ENCODE data around the gene KCTD13.
"Not testable (repeated sequence)": the region's sequence is repeated elsewhere in the genome, so short reads cannot be mapped to it uniquely, and the experiment has no call there.

Gene KCTD13

GRCh38 chr16:29925781-29926710 lies at the start of gene KCTD13:
TSS of gene KCTD13 (minus strand) at chr16:29926226. CDS start at chr16:29926033, 193 bp downstream.
- peak; percentile 67 to 88 for DNase-seq

- DNase-seq, result no peak
Measured at GRCh38 chr16:29975134-29975538, 49.1 kb upstream of the KCTD13 start.

- DNase-seq, result no peak
Measured at GRCh38 chr16:29974291-29975133, 48.5 kb upstream of the KCTD13 start.

- DNase-seq, result peak; percentile 97 to 99
Measured at GRCh38 chr16:29973384-29974246, 47.6 kb upstream of the KCTD13 start, which contains the start of gene TAOK2. TSS of gene TAOK2 (plus strand) at chr16:29973868. CDS start at chr16:29977773, 3,905 bp downstream.

- no peak for DNase-seq
Measured at GRCh38 chr16:29972992-29973383, 47.0 kb upstream of the KCTD13 start.

GRCh38 chr16:29972500-29972899 lies 46.5 kb upstream of the KCTD13 start:
- no peak for DNase-seq

- DNase-seq, result no peak
Measured at GRCh38 chr16:29971304-29971703, 45.3 kb upstream of the KCTD13 start.

GRCh38 chr16:29968205-29968604 lies 42.2 kb upstream of the KCTD13 start:
- DNase-seq, result no peak

GRCh38 chr16:29963021-29963743 lies 37.2 kb upstream of the KCTD13 start:
- DNase-seq, result no peak

- no peak for DNase-seq
Measured at GRCh38 chr16:29962344-29962994, 36.4 kb upstream of the KCTD13 start.

- peak; percentile 63 to 92 for DNase-seq
Measured at GRCh38 chr16:29961479-29962343, 35.7 kb upstream of the KCTD13 start, which contains the start of gene TMEM219. TSS of gene TMEM219 (plus strand) at chr16:29962079. CDS start at chr16:29963144, 1,065 bp downstream.

- no peak for DNase-seq
Measured at GRCh38 chr16:29961127-29961478, 35.1 kb upstream of the KCTD13 start.

GRCh38 chr16:29959821-29960220 lies 33.8 kb upstream of the KCTD13 start:
- not testable (repeated sequence) for DNase-seq

GRCh38 chr16:29959293-29959692 lies 33.3 kb upstream of the KCTD13 start:
- no peak for DNase-seq

- no peak for DNase-seq
Measured at GRCh38 chr16:29958756-29959155, 32.7 kb upstream of the KCTD13 start.

GRCh38 chr16:29951625-29952365 lies 25.8 kb upstream of the KCTD13 start:
- no peak for DNase-seq

GRCh38 chr16:29950806-29951461 lies 24.9 kb upstream of the KCTD13 start:
- DNase-seq, result no peak

- DNase-seq, result no peak
Measured at GRCh38 chr16:29947897-29948296, 21.9 kb upstream of the KCTD13 start.

Measured in NCI-H526 (cell line).